ENCODE data around the gene WWP2. TPM values are rescaled to one million over a fixed set of nuclear protein-coding genes. Genes with fewer than 3 reads are reported as not detected.

The WWP2 gene
- total RNA-seq, 3 donors from 2014 or later (not counting 1 experiment from before 2014, with no cell fraction given), result 72.8 to 95.6 (median 81.6) TPM

DNA sequence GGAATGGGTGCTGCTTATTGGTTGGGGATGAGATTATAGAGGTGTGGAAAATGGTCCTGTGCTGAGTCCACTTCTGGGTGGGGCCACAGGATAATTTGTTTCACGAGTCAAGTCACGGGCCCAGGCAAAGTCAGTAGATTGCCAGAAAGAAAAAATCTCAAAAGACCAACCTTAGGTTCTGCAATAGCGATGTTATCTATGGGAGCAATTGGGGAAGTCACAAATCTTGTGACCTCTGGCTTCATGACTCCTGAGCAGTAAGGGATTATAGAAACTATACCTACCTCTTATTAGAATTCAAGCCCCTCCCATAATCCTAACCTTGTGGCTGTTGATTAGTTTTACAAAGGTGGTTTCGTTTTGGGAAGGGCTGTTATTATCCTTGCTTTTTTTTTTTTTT is 31.4 kb downstream of the WWP2 start:
- intact Hi-C loops (cut with micrococcal nuclease), result no loop called here
- no peak overlapping the region for H3K27ac Mint-ChIP-seq

DNA sequence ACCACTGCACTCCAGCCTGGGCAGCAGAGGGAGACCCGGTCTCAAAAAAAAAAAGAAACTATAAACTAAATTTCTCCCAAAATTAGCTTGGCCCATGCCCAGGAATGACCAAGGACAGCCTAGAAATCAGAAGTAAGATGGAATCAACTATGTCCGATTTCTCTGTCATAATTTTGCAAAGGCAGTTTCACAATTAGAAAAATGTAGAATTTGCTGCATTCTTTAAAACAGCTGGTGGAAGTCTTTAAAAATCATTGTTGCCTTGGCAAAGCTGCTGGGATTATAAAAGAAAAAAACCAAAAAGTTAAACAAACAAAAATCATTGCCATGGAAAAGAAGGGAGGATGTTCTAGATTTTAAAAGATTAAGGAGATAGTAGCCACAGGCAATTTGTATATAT is 32.4 kb downstream of the WWP2 start:
- Histone ChIP-seq H3K36me3 (ENCODE audit: control insufficient read depth, insufficient read depth, low read length) (peaks cover 19% of the 10 kb centered on the region), H3K4me3 (ENCODE audit: low read length) (no peak overlapping the region), H3K4me1 (ENCODE audit: control insufficient read depth, insufficient read depth, low read length) (no peaks in the 10 kb centered on the region), H3K9me3 (ENCODE audit: control insufficient read depth, insufficient read depth, low read length) (no peaks in the 10 kb centered on the region), H3K27me3 (ENCODE audit: control insufficient read depth, insufficient read depth, low read length) (no peaks in the 10 kb centered on the region), H3K27ac (ENCODE audit: low read length) (no peak overlapping the region)
- no peak overlapping the region for H3K27ac Mint-ChIP-seq
- 100% methylated on average over 2 of the region's 2 CpGs for WGBS (ENCODE audit: insufficient coverage)
- H3K9me3 Mint-ChIP-seq, result no peaks in the 10 kb centered on the region
- no peaks in the 10 kb centered on the region for H3K27me3 Mint-ChIP-seq (ENCODE audit: low read depth in 2 of 2)
- peaks cover 0 to 9% of the 10 kb centered on the region in 2 donors for H3K4me1 Mint-ChIP-seq
- no peak for TF ChIP-seq CTCF (IDR thresholded peaks at IDR 0.05)
- peaks cover 7% of the 10 kb centered on the region for H3K36me3 Mint-ChIP-seq
- no peak for DNase-seq
- intact Hi-C loops (cut with micrococcal nuclease), result no loop called here
- no peak overlapping the region for H3K4me3 Mint-ChIP-seq
- no peak for ATAC-seq

More for the DNA sequence above, 31.4 kb downstream of the WWP2 start:
- Histone ChIP-seq H3K9me3 (ENCODE audit: control insufficient read depth, insufficient read depth, low read length) (no peaks in the 10 kb centered on the region), H3K27me3 (ENCODE audit: control insufficient read depth, insufficient read depth, low read length) (no peaks in the 10 kb centered on the region), H3K4me3 (ENCODE audit: low read length) (no peak overlapping the region), H3K36me3 (ENCODE audit: control insufficient read depth, insufficient read depth, low read length) (peaks cover 19% of the 10 kb centered on the region), H3K4me1 (ENCODE audit: control insufficient read depth, insufficient read depth, low read length) (no peaks in the 10 kb centered on the region), H3K27ac (ENCODE audit: low read length) (no peak overlapping the region)
- no peak for DNase-seq
- ATAC-seq, result no peak
- Mint-ChIP-seq H3K4me3 (no peak overlapping the region), H3K9me3 (no peaks in the 10 kb centered on the region), H3K36me3 (peaks cover 4% of the 10 kb centered on the region), H3K27me3 (ENCODE audit: low read depth in 2 of 2) (no peaks in the 10 kb centered on the region), H3K4me1 (peaks cover 0 to 9% of the 10 kb centered on the region in 2 donors)
- 75% methylated on average over 4 of the region's 4 CpGs for WGBS (ENCODE audit: insufficient coverage)
- TF ChIP-seq CTCF (IDR thresholded peaks at IDR 0.05), result no peak

- Histone ChIP-seq H3K4me3 (ENCODE audit: low read length) (no peak overlapping the region), H3K9me3 (ENCODE audit: control insufficient read depth, insufficient read depth, low read length) (no peaks in the 10 kb centered on the region), H3K4me1 (ENCODE audit: control insufficient read depth, insufficient read depth, low read length) (no peaks in the 10 kb centered on the region), H3K36me3 (ENCODE audit: control insufficient read depth, insufficient read depth, low read length) (peaks cover 24% of the 10 kb centered on the region), H3K27me3 (ENCODE audit: control insufficient read depth, insufficient read depth, low read length) (no peaks in the 10 kb centered on the region), H3K27ac (ENCODE audit: low read length) (no peak overlapping the region)
- DNase-seq (peak in 1 of 2 donors; percentile 70), ATAC-seq (peak; percentile 73 to 80 (median 78))
- Mint-ChIP-seq H3K4me1 (peaks cover 0 to 9% of the 10 kb centered on the region in 2 donors), H3K27me3 (ENCODE audit: low read depth in 2 of 2) (no peaks in the 10 kb centered on the region), H3K27ac (no peak overlapping the region), H3K36me3 (peaks cover 15% of the 10 kb centered on the region), H3K4me3 (no peak overlapping the region), H3K9me3 (no peaks in the 10 kb centered on the region)
- WGBS (ENCODE audit: insufficient coverage), result 82% methylated on average over 19 of the region's 19 CpGs
- TF ChIP-seq CTCF (IDR thresholded peaks at IDR 0.05), result peak; percentile 91
- intact Hi-C loops (cut with micrococcal nuclease), result loop anchor here (5.0 kb wide), 1 partner anchor 136 kb away; no protein-coding TSS in a partner anchor
Measured at GRCh38 chr16:69796285-69797118, 34.4 kb downstream of the WWP2 start.
